HK-2 (cell line): ENCODE results near the gene SFMBT2.
"Not testable (repeated sequence)": the region's sequence is repeated elsewhere in the genome, so short reads cannot be mapped to it uniquely, and the experiment has no call there.

Source experiments
- DNase-seq: peaks from one replicate; pipeline ENCODE4 v3.0.0-alpha.2; 2018; ENCODE audit not compliant: unreplicated experiment

The SFMBT2 gene

GRCh38 chr10:7184660-7185366, 226.0 kb downstream of the SFMBT2 start:
- DNase-seq = no peak

GRCh38 chr10:7184116-7184515, 226.7 kb downstream of the SFMBT2 start:
- DNase-seq = not testable (repeated sequence)

- not testable (repeated sequence) for DNase-seq
Measured at GRCh38 chr10:7182327-7182726, 228.5 kb downstream of the SFMBT2 start.

- no peak for DNase-seq
Measured at GRCh38 chr10:7181420-7181819, 229.4 kb downstream of the SFMBT2 start.

- DNase-seq = no peak
Measured at GRCh38 chr10:7179536-7179935, 231.3 kb downstream of the SFMBT2 start.

- no peak for DNase-seq
Measured at GRCh38 chr10:7173948-7174347, 236.9 kb downstream of the SFMBT2 start.

GRCh38 chr10:7171825-7172224, 239.0 kb downstream of the SFMBT2 start:
- DNase-seq = no peak

- DNase-seq = no peak
Measured at GRCh38 chr10:7170626-7171322, 240.1 kb downstream of the SFMBT2 start.

- no peak for DNase-seq
Measured at GRCh38 chr10:7168414-7168813, 242.4 kb downstream of the SFMBT2 start.

- DNase-seq = no peak
Measured at GRCh38 chr10:7165500-7166177, 245.2 kb downstream of the SFMBT2 start.

- no peak for DNase-seq
Measured at GRCh38 chr10:7164955-7165354, 245.9 kb downstream of the SFMBT2 start.

- no peak for DNase-seq
Measured at GRCh38 chr10:7162331-7162730, 248.5 kb downstream of the SFMBT2 start.

GRCh38 chr10:7161484-7162250, 249.2 kb downstream of the SFMBT2 start:
- DNase-seq = no peak

GRCh38 chr10:7159928-7160327, 250.9 kb downstream of the SFMBT2 start:
- DNase-seq = no peak

GRCh38 chr10:7159517-7159916, 251.3 kb downstream of the SFMBT2 start:
- no peak for DNase-seq

GRCh38 chr10:7157091-7157490, 253.7 kb downstream of the SFMBT2 start:
- DNase-seq = no peak

- DNase-seq = peak; percentile 44
Measured at GRCh38 chr10:7153750-7154149, 257.1 kb downstream of the SFMBT2 start.

- DNase-seq = no peak
Measured at GRCh38 chr10:7152982-7153381, 257.9 kb downstream of the SFMBT2 start.

- no peak for DNase-seq
Measured at GRCh38 chr10:7152341-7152740, 258.5 kb downstream of the SFMBT2 start.

GRCh38 chr10:7151538-7151937, 259.3 kb downstream of the SFMBT2 start:
- DNase-seq = no peak

GRCh38 chr10:7150349-7150748, 260.5 kb downstream of the SFMBT2 start:
- no peak for DNase-seq

- no peak for DNase-seq
Measured at GRCh38 chr10:7146189-7146588, 264.6 kb downstream of the SFMBT2 start.
